Osteoblast (primary cell): ENCODE results near the gene ATP13A3. TPM values are rescaled to one million over a fixed set of nuclear protein-coding genes. Genes with fewer than 3 reads are reported as not detected.
"Not testable (repeated sequence)": the region's sequence is repeated elsewhere in the genome, so short reads cannot be mapped to it uniquely, and the experiment has no call there.

Experiments
- DNase-seq: peaks from one replicate; pipeline ENCODE4 v3.0.0; 2011; ENCODE audit warnings: low spot score, mixed read lengths; ENCODE audit not compliant: insufficient read length; ENCODE audit errors: missing footprints
- H2AFZ ChIP-seq: 2 replicates; pipeline ENCODE4 v1.6.0; 2011; ENCODE audit warnings: mild to moderate bottlenecking, low read length
- H3K27ac ChIP-seq: 2 replicates; pipeline ENCODE4 v1.5.1; 2011; ENCODE audit warnings: mild to moderate bottlenecking, low read depth, low read length, moderate library complexity
- H3K27me3 ChIP-seq: 2 replicates; pipeline ENCODE4 v1.6.0; 2012; ENCODE audit warnings: mild to moderate bottlenecking, control low read depth, inconsistent platforms, low read length, moderate library complexity; ENCODE audit not compliant: insufficient read depth
- H3K36me3 ChIP-seq: 2 replicates; pipeline ENCODE4 v1.5.1; 2011; ENCODE audit warnings: mild to moderate bottlenecking, low read length, control low read depth, moderate library complexity; ENCODE audit not compliant: insufficient read depth
- H3K4me1 ChIP-seq: 2 replicates; pipeline ENCODE4 v1.5.1; 2011; ENCODE audit warnings: mild to moderate bottlenecking, low read length, control low read depth, moderate library complexity; ENCODE audit not compliant: insufficient read depth
- H3K4me2 ChIP-seq: 2 replicates; pipeline ENCODE4 v1.6.0; 2011; ENCODE audit warnings: mild to moderate bottlenecking, low read length; ENCODE audit not compliant: insufficient read depth
- H3K4me3 ChIP-seq: fragments of 200-600 bp; sonication (generic); 3 replicates; pipeline ENCODE4 v1.5.1; 2012; ENCODE audit warnings: mild to moderate bottlenecking, low read length, inconsistent platforms; ENCODE audit not compliant: insufficient read depth
- H3K79me2 ChIP-seq: 2 replicates; pipeline ENCODE4 v1.6.0; 2012; ENCODE audit warnings: mild to moderate bottlenecking, low read length, control low read depth, inconsistent platforms; ENCODE audit not compliant: insufficient read depth
- H3K9me3 ChIP-seq: 2 replicates; pipeline ENCODE4 v1.5.1; 2011; ENCODE audit warnings: low read depth, low read length, control low read depth
- H4K20me1 ChIP-seq: 2 replicates; pipeline ENCODE4 v1.6.0; 2012; ENCODE audit warnings: mild to moderate bottlenecking, low read length, control low read depth; ENCODE audit not compliant: insufficient read depth
- CTCF ChIP-seq: IDR thresholded peaks from 2 replicates; pipeline ENCODE4 v1.5.1; 2011; ENCODE audit warnings: mild to moderate bottlenecking, low read depth, low read length, moderate library complexity; ENCODE audit errors: extremely low read depth
- total RNA-seq: library from RNA; depleted of rRNA; stranded (reverse); fragments of >200 nt; gene quantifications from 2 replicates; pipeline ENCODE4 v1.2.3, GENCODE V29; 2012

ATP13A3 gene
- total RNA-seq, result 248 and 311 TPM in 2 replicates

- H3K4me1 ChIP-seq, result peaks cover 53% of the 10 kb centered on the region
Observed at GRCh38 chr3:194486540-194487288, at the start of gene ATP13A3. ATP13A3 (minus strand) TSS chr3:194487002; CDS start chr3:194462190, 24,812 bp downstream.

GRCh38 chr3:194535199-194535598, 48.4 kb upstream of the ATP13A3 start:
- not testable (repeated sequence) for H3K27me3 ChIP-seq, H2AFZ ChIP-seq, H3K27ac ChIP-seq, H3K79me2 ChIP-seq, H3K4me2 ChIP-seq, H3K36me3 ChIP-seq, H3K9me3 ChIP-seq, DNase-seq, H4K20me1 ChIP-seq, H3K4me3 ChIP-seq
- H3K4me1 ChIP-seq, result peaks cover 13% of the 10 kb centered on the region

More at GRCh38 chr3:194486540-194487288, at the start of gene ATP13A3:
- H3K4me3 ChIP-seq, result peak within 1 kb of the TSS; percentile 83
- peaks cover 35% of the 10 kb centered on the region for H3K36me3 ChIP-seq
- H3K27ac ChIP-seq, result peak within 1 kb of the TSS; percentile 95
- no peaks in the 10 kb centered on the region for H3K27me3 ChIP-seq
- no peak for TF ChIP-seq CTCF
- no peaks in the 10 kb centered on the region for H3K9me3 ChIP-seq
- peak within 1 kb of the TSS; percentile 85 for H3K4me2 ChIP-seq
- H2AFZ ChIP-seq, result peak within 1 kb of the TSS; percentile 7
- peak; percentile 98 for DNase-seq
- H3K79me2 ChIP-seq, result peaks cover 46% of the 10 kb centered on the region
- no peaks in the 10 kb centered on the region for H4K20me1 ChIP-seq

GRCh38 chr3:194534243-194534642, 47.4 kb upstream of the ATP13A3 start:
- no peak for TF ChIP-seq CTCF
- H3K4me3 ChIP-seq, result no peak overlapping the region
- no peak overlapping the region for H3K4me2 ChIP-seq
- no peaks in the 10 kb centered on the region for H3K36me3 ChIP-seq
- H4K20me1 ChIP-seq, result no peaks in the 10 kb centered on the region
- peaks cover 13% of the 10 kb centered on the region for H3K4me1 ChIP-seq
- no peaks in the 10 kb centered on the region for H3K79me2 ChIP-seq
- peaks cover 3% of the 10 kb centered on the region for H3K9me3 ChIP-seq
- H2AFZ ChIP-seq, result no peak overlapping the region
- H3K27ac ChIP-seq, result no peak overlapping the region
- DNase-seq, result no peak
- H3K27me3 ChIP-seq, result no peaks in the 10 kb centered on the region

- H3K36me3 ChIP-seq, result no peaks in the 10 kb centered on the region
- TF ChIP-seq CTCF, result no peak
- H3K27ac ChIP-seq, result no peak overlapping the region
- no peaks in the 10 kb centered on the region for H3K27me3 ChIP-seq
- H2AFZ ChIP-seq, result no peak overlapping the region
- H3K4me1 ChIP-seq, result peaks cover 8% of the 10 kb centered on the region
- H3K4me3 ChIP-seq, result no peak overlapping the region
- DNase-seq, result no peak
- H3K9me3 ChIP-seq, result peaks cover 3% of the 10 kb centered on the region
- no peaks in the 10 kb centered on the region for H3K79me2 ChIP-seq
- H4K20me1 ChIP-seq, result no peaks in the 10 kb centered on the region
- H3K4me2 ChIP-seq, result no peak overlapping the region
Observed at GRCh38 chr3:194532591-194532990, 45.8 kb upstream of the ATP13A3 start.
